Activated naive CD8-positive, alpha-beta T cell treated with anti-CD3 and anti-CD28 coated beads for 36 hours (primary cell): ENCODE measurements around the gene MCCC2. TPM values are rescaled to one million over a fixed set of nuclear protein-coding genes. Genes with fewer than 3 reads are reported as not detected.
"Not testable (repeated sequence)": the region's sequence is repeated elsewhere in the genome, so short reads cannot be mapped to it uniquely, and the experiment has no call there.

ENCODE experiments used
- DNase-seq: peaks from one replicate; pipeline ENCODE4 v3.0.0; 2021
- H3K27ac Mint-ChIP-seq: one replicate; pipeline ENCODE4 v1.8.0; 2022; ENCODE audit warnings: mild to moderate bottlenecking, moderate library complexity, mixed read lengths
- H3K27me3 Mint-ChIP-seq: one replicate; pipeline ENCODE4 v1.8.0; 2022; ENCODE audit warnings: mild to moderate bottlenecking, mixed read lengths
- H3K36me3 Mint-ChIP-seq: one replicate; pipeline ENCODE4 v1.8.0; 2021; ENCODE audit warnings: mild to moderate bottlenecking, mixed read lengths
- H3K4me1 Mint-ChIP-seq: one replicate; pipeline ENCODE4 v1.8.0; 2021; ENCODE audit warnings: mixed read lengths
- H3K4me3 Mint-ChIP-seq: one replicate; pipeline ENCODE4 v1.8.0; 2022; ENCODE audit warnings: mild to moderate bottlenecking, moderate library complexity, mixed read lengths
- H3K9me3 Mint-ChIP-seq: one replicate; pipeline ENCODE4 v1.8.0; 2022; ENCODE audit warnings: mixed read lengths
- total RNA-seq, 2 experiments: library from RNA; stranded (reverse); gene quantifications; one replicate each; pipeline ENCODE4 v1.2.3, GENCODE V29; 2021

Gene MCCC2
- total RNA-seq, 2 experiments from 2014 or later: 72.6 to 74.7 TPM

GRCh38 chr5:71663191-71663969 is 76.2 kb downstream of the MCCC2 start:
- Mint-ChIP-seq H3K27me3 (no peaks in the 10 kb centered on the region), H3K4me3 (no peak overlapping the region), H3K9me3 (no peaks in the 10 kb centered on the region), H3K4me1 (no peaks in the 10 kb centered on the region), H3K36me3 (peaks cover 2% of the 10 kb centered on the region), H3K27ac (no peak overlapping the region)
- DNase-seq: no peak

- H3K27me3 Mint-ChIP-seq, H3K9me3 Mint-ChIP-seq, H3K27ac Mint-ChIP-seq, H3K36me3 Mint-ChIP-seq, H3K4me3 Mint-ChIP-seq, H3K4me1 Mint-ChIP-seq, DNase-seq: not testable (repeated sequence)
Observed at GRCh38 chr5:71664615-71665014, 77.5 kb downstream of the MCCC2 start.

- H3K4me1 Mint-ChIP-seq: no peaks in the 10 kb centered on the region
- H3K4me3 Mint-ChIP-seq: no peak overlapping the region
- H3K27ac Mint-ChIP-seq: no peak overlapping the region
- no peaks in the 10 kb centered on the region for H3K9me3 Mint-ChIP-seq
- no peak for DNase-seq
- no peaks in the 10 kb centered on the region for H3K36me3 Mint-ChIP-seq
- no peaks in the 10 kb centered on the region for H3K27me3 Mint-ChIP-seq
Observed at GRCh38 chr5:71666321-71666720, 79.2 kb downstream of the MCCC2 start.

- H3K4me1 Mint-ChIP-seq: no peaks in the 10 kb centered on the region
- H3K27ac Mint-ChIP-seq: no peak overlapping the region
- H3K9me3 Mint-ChIP-seq: peaks cover 1% of the 10 kb centered on the region
- H3K4me3 Mint-ChIP-seq: no peak overlapping the region
- H3K36me3 Mint-ChIP-seq: no peaks in the 10 kb centered on the region
- peaks cover 34% of the 10 kb centered on the region for H3K27me3 Mint-ChIP-seq
- DNase-seq: no peak
Observed at GRCh38 chr5:71677977-71678376, 90.8 kb downstream of the MCCC2 start.

GRCh38 chr5:71679714-71680113 is 92.6 kb downstream of the MCCC2 start:
- peaks cover 45% of the 10 kb centered on the region for H3K27me3 Mint-ChIP-seq
- no peak for DNase-seq
- peaks cover 5% of the 10 kb centered on the region for H3K9me3 Mint-ChIP-seq
- no peak overlapping the region for H3K27ac Mint-ChIP-seq
- H3K36me3 Mint-ChIP-seq: no peaks in the 10 kb centered on the region
- no peak overlapping the region for H3K4me3 Mint-ChIP-seq
- no peaks in the 10 kb centered on the region for H3K4me1 Mint-ChIP-seq

GRCh38 chr5:71680510-71680909 is 93.4 kb downstream of the MCCC2 start:
- peaks cover 10% of the 10 kb centered on the region for H3K9me3 Mint-ChIP-seq
- no peaks in the 10 kb centered on the region for H3K4me1 Mint-ChIP-seq
- H3K36me3 Mint-ChIP-seq: no peaks in the 10 kb centered on the region
- peaks cover 47% of the 10 kb centered on the region for H3K27me3 Mint-ChIP-seq
- no peak for DNase-seq
- H3K4me3 Mint-ChIP-seq: no peak overlapping the region
- no peak overlapping the region for H3K27ac Mint-ChIP-seq

- Mint-ChIP-seq H3K27ac (no peak overlapping the region), H3K4me3 (no peak overlapping the region), H3K4me1 (no peaks in the 10 kb centered on the region), H3K9me3 (peaks cover 12% of the 10 kb centered on the region), H3K27me3 (peaks cover 54% of the 10 kb centered on the region), H3K36me3 (no peaks in the 10 kb centered on the region)
- DNase-seq: no peak
Observed at GRCh38 chr5:71681296-71681695, 94.2 kb downstream of the MCCC2 start.

- DNase-seq: no peak
- Mint-ChIP-seq H3K27me3 (peaks cover 70% of the 10 kb centered on the region), H3K9me3 (peaks cover 12% of the 10 kb centered on the region), H3K4me1 (no peaks in the 10 kb centered on the region), H3K36me3 (no peaks in the 10 kb centered on the region), H3K27ac (no peak overlapping the region), H3K4me3 (no peak overlapping the region)
Observed at GRCh38 chr5:71684309-71684708, 97.2 kb downstream of the MCCC2 start.

- Mint-ChIP-seq H3K27me3 (peaks cover 12% of the 10 kb centered on the region), H3K27ac (no peak overlapping the region), H3K4me1 (peaks cover 3% of the 10 kb centered on the region), H3K4me3 (no peak overlapping the region), H3K9me3 (peaks cover 4% of the 10 kb centered on the region), H3K36me3 (no peaks in the 10 kb centered on the region)
- DNase-seq: no peak
Observed at GRCh38 chr5:71693828-71694427, 106.8 kb downstream of the MCCC2 start.

GRCh38 chr5:71695071-71695470 is 107.9 kb downstream of the MCCC2 start:
- Mint-ChIP-seq H3K27me3 (peaks cover 11% of the 10 kb centered on the region), H3K4me3 (no peak overlapping the region), H3K9me3 (peaks cover 4% of the 10 kb centered on the region), H3K36me3 (no peaks in the 10 kb centered on the region), H3K27ac (no peak overlapping the region), H3K4me1 (peaks cover 3% of the 10 kb centered on the region)
- no peak for DNase-seq

GRCh38 chr5:71695595-71695994 is 108.5 kb downstream of the MCCC2 start:
- H3K36me3 Mint-ChIP-seq: no peaks in the 10 kb centered on the region
- no peak for DNase-seq

GRCh38 chr5:71697967-71698366 is 110.8 kb downstream of the MCCC2 start:
- peaks cover 8% of the 10 kb centered on the region for H3K27me3 Mint-ChIP-seq
- DNase-seq: no peak
- H3K4me3 Mint-ChIP-seq: no peak overlapping the region
- peaks cover 4% of the 10 kb centered on the region for H3K9me3 Mint-ChIP-seq
- peaks cover 3% of the 10 kb centered on the region for H3K4me1 Mint-ChIP-seq
- H3K36me3 Mint-ChIP-seq: no peaks in the 10 kb centered on the region
- no peak overlapping the region for H3K27ac Mint-ChIP-seq

More at GRCh38 chr5:71695595-71695994, 108.5 kb downstream of the MCCC2 start:
- Mint-ChIP-seq H3K4me1 (peaks cover 3% of the 10 kb centered on the region), H3K4me3 (no peak overlapping the region), H3K27me3 (peaks cover 11% of the 10 kb centered on the region), H3K9me3 (peaks cover 4% of the 10 kb centered on the region), H3K27ac (no peak overlapping the region)

GRCh38 chr5:71699233-71699632 is 112.1 kb downstream of the MCCC2 start:
- Mint-ChIP-seq H3K4me1 (peaks cover 3% of the 10 kb centered on the region), H3K9me3 (peaks cover 4% of the 10 kb centered on the region), H3K27ac (no peak overlapping the region), H3K4me3 (no peak overlapping the region), H3K36me3 (no peaks in the 10 kb centered on the region), H3K27me3 (peaks cover 18% of the 10 kb centered on the region)
- no peak for DNase-seq

- DNase-seq: no peak
- H3K36me3 Mint-ChIP-seq: no peaks in the 10 kb centered on the region
- no peak overlapping the region for H3K4me3 Mint-ChIP-seq
- no peak overlapping the region for H3K27ac Mint-ChIP-seq
- peaks cover 4% of the 10 kb centered on the region for H3K9me3 Mint-ChIP-seq
- peaks cover 16% of the 10 kb centered on the region for H3K27me3 Mint-ChIP-seq
- H3K4me1 Mint-ChIP-seq: peaks cover 3% of the 10 kb centered on the region
Observed at GRCh38 chr5:71699751-71700150, 112.6 kb downstream of the MCCC2 start.

- no peak for DNase-seq
- no peaks in the 10 kb centered on the region for H3K36me3 Mint-ChIP-seq
- H3K27ac Mint-ChIP-seq: no peak overlapping the region
- peaks cover 3% of the 10 kb centered on the region for H3K4me1 Mint-ChIP-seq
- peaks cover 4% of the 10 kb centered on the region for H3K9me3 Mint-ChIP-seq
- H3K27me3 Mint-ChIP-seq: peaks cover 16% of the 10 kb centered on the region
- no peak overlapping the region for H3K4me3 Mint-ChIP-seq
Observed at GRCh38 chr5:71700803-71701202, 113.7 kb downstream of the MCCC2 start.

GRCh38 chr5:71701407-71701806 is 114.3 kb downstream of the MCCC2 start:
- Mint-ChIP-seq H3K36me3 (no peaks in the 10 kb centered on the region), H3K27ac (no peak overlapping the region), H3K27me3 (peaks cover 17% of the 10 kb centered on the region), H3K4me1 (peaks cover 3% of the 10 kb centered on the region), H3K9me3 (peaks cover 4% of the 10 kb centered on the region), H3K4me3 (no peak overlapping the region)
- no peak for DNase-seq
